NCI-H82 treated with DMSO at 0.1 percent for 48 hours (cell line): ENCODE results near the gene DLK1.

Experiments used
- DNase-seq: peaks from one replicate; lab custom pipeline; 2025; ENCODE audit not compliant: unreplicated experiment; lab: John Stamatoyannopoulos, UW

Gene DLK1

DNA sequence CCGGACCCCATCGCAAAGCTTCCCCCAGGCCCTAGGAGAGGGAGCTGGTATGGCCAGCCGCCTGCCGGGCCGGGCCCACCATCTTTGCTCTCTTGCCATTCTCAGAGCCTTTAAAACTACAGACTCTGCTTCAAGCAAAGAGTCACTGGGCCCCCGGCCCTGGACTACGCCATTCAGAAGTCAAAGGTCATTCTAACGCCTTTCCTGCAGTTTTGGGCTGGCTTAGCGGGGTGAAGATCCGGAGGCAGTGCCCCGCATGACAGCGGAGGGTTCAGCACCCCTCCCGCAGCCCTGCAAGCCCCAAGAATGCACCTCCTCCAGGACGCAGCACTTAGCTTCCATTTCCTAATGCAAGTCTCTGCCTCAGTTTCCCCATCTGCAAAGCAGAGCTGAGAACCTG, 61.0 kb downstream of the DLK1 start:
- DNase-seq: no peak
